SU-DHL-6 (cell line): ENCODE data around the gene BAG3.
A peak's percentile ranks its signal among the peaks of the same experiment; 100 is the strongest.
"Not testable (repeated sequence)": the region's sequence is repeated elsewhere in the genome, so short reads cannot be mapped to it uniquely, and the experiment has no call there.

ENCODE experiments used
- H2AFZ ChIP-seq: fragments of 200-600 bp; sonication (generic); 2 replicates; pipeline ENCODE4 v1.6.1; 2014; ENCODE audit warnings: low read depth, mild to moderate bottlenecking, moderate library complexity, mixed read lengths, antibody characterized with exemption, low read length; ENCODE audit not compliant: severe bottlenecking
- H3F3A ChIP-seq: fragments of 200-600 bp; shearing (Covaris generic); 2 replicates; pipeline ENCODE4 v1.6.0; 2016; ENCODE audit warnings: antibody characterized with exemption, mild to moderate bottlenecking; ENCODE audit not compliant: insufficient read depth
- H3K27ac ChIP-seq: fragments of 200-600 bp; sonication (generic); 2 replicates; pipeline ENCODE4 v1.5.1; 2016; ENCODE audit warnings: low read depth, mild to moderate bottlenecking, low read length, moderate library complexity, mixed read lengths
- H3K27me3 ChIP-seq: fragments of 200-600 bp; sonication (generic), shearing (Covaris generic); 2 replicates; pipeline ENCODE4 v1.6.0; 2014; ENCODE audit warnings: mild to moderate bottlenecking, low read length
- H3K36me3 ChIP-seq: fragments of 200-600 bp; sonication (generic); 2 replicates; pipeline ENCODE4 v1.6.1; 2014; ENCODE audit warnings: mild to moderate bottlenecking, low read length, mixed read lengths
- H3K4me2 ChIP-seq: fragments of 300-600, 200-600 bp; shearing (Covaris generic), sonication (generic); 2 replicates; pipeline ENCODE4 v1.6.0; 2014; ENCODE audit warnings: low read length, low read depth, mild to moderate bottlenecking; ENCODE audit not compliant: poor library complexity, severe bottlenecking
- H3K4me3 ChIP-seq: fragments of 200-600 bp; sonication (generic); 2 replicates; pipeline ENCODE4 v1.5.1; 2014; ENCODE audit warnings: antibody characterized with exemption, low read length, mild to moderate bottlenecking, mixed read lengths; ENCODE audit not compliant: insufficient read depth, poor library complexity, severe bottlenecking
- H3K79me2 ChIP-seq: fragments of 200-600 bp; sonication (generic); 2 replicates; pipeline ENCODE4 v1.6.1; 2014; ENCODE audit warnings: mild to moderate bottlenecking, low read length, moderate library complexity; ENCODE audit not compliant: insufficient read depth
- H3K9ac ChIP-seq: fragments of 200-600 bp; sonication (generic); 2 replicates; pipeline ENCODE4 v1.7.0; 2014; ENCODE audit warnings: mild to moderate bottlenecking, low read length
- H3K9me2 ChIP-seq: fragments of 200-600 bp; sonication (generic); replicated peaks from 2 replicates; pipeline ENCODE4 v1.6.1; 2014; ENCODE audit warnings: low read length; ENCODE audit not compliant: insufficient read depth
- H3K9me3 ChIP-seq: fragments of 200-600 bp; sonication (generic); 2 replicates; pipeline ENCODE4 v1.6.1; 2014; ENCODE audit warnings: low read length, mixed read lengths; ENCODE audit not compliant: insufficient read depth
- H4K20me1 ChIP-seq: fragments of 200-600 bp; sonication (generic); 2 replicates; pipeline ENCODE4 v1.6.1; 2014; ENCODE audit warnings: low read depth, mild to moderate bottlenecking, antibody characterized with exemption, low read length, moderate library complexity, mixed read lengths
- CTCF ChIP-seq: fragments of 200-600 bp; sonication (generic); IDR thresholded peaks from one replicate; pipeline ENCODE4 v1.5.1; 2017; ENCODE audit warnings: antibody characterized with exemption, mild to moderate bottlenecking, low read length, moderate library complexity; ENCODE audit not compliant: insufficient read depth, poor library complexity, severe bottlenecking
- EZH2phosphoT487 ChIP-seq: fragments of 200-600 bp; sonication (generic), shearing (Covaris generic); conservative IDR thresholded peaks from 2 replicates; pipeline ENCODE4 v1.6.1; 2018; ENCODE audit warnings: mild to moderate bottlenecking, antibody characterized with exemption, low read length, moderate library complexity, mixed read lengths

BAG3 gene

GRCh38 chr10:119706521-119707278, 55.5 kb downstream of the BAG3 start:
- H3K27ac ChIP-seq, result peak overlapping the region; percentile 89
- no peaks in the 10 kb centered on the region; the same call in 1 of the 2 replicates for H3K36me3 ChIP-seq
- no peaks in the 10 kb centered on the region for H4K20me1 ChIP-seq
- no peak overlapping the region for H3K4me2 ChIP-seq
- H3K4me3 ChIP-seq, result no peak overlapping the region
- no peaks in the 10 kb centered on the region for H3K27me3 ChIP-seq
- peaks cover 22% of the 10 kb centered on the region; the same call in 1 of the 2 replicates for H3K9me3 ChIP-seq
- no peak overlapping the region for H3K9ac ChIP-seq
- no peak overlapping the region for H2AFZ ChIP-seq
- no peaks in the 10 kb centered on the region for H3K79me2 ChIP-seq
- no peaks in the 10 kb centered on the region for H3K9me2 ChIP-seq
- H3F3A ChIP-seq, result peaks cover 24% of the 10 kb centered on the region
- no peak for TF ChIP-seq EZH2phosphoT487
- TF ChIP-seq CTCF, result no peak

GRCh38 chr10:119707331-119707730, 56.2 kb downstream of the BAG3 start:
- H3K4me2 ChIP-seq, H3K79me2 ChIP-seq, H3K9ac ChIP-seq, H3K36me3 ChIP-seq, H3K9me2 ChIP-seq, H3K4me3 ChIP-seq, H2AFZ ChIP-seq, H4K20me1 ChIP-seq, H3K27me3 ChIP-seq: not testable (repeated sequence)
- Histone ChIP-seq H3K27ac (peak overlapping the region; percentile 73), H3K9me3 (peaks cover 22% of the 10 kb centered on the region; the same call in 1 of the 2 replicates), H3F3A (peaks cover 22% of the 10 kb centered on the region)

GRCh38 chr10:119710935-119711334, 59.8 kb downstream of the BAG3 start:
- peaks cover 22% of the 10 kb centered on the region; the same call in 1 of the 2 replicates for H3K9me3 ChIP-seq
- not testable (repeated sequence) for H3K79me2 ChIP-seq, H4K20me1 ChIP-seq, H3K27ac ChIP-seq, H3K27me3 ChIP-seq, H3K9ac ChIP-seq, H3F3A ChIP-seq, H3K9me2 ChIP-seq, H3K36me3 ChIP-seq, H2AFZ ChIP-seq, H3K4me2 ChIP-seq, H3K4me3 ChIP-seq

- no peak overlapping the region for H2AFZ ChIP-seq
These were observed 62.7 kb downstream of the BAG3 start for GRCh38 chr10:119713744-119714483.

More at GRCh38 chr10:119713744-119714483, 62.7 kb downstream of the BAG3 start:
- Histone ChIP-seq H3K9me2 (no peaks in the 10 kb centered on the region), H3K9me3 (peaks cover 4% of the 10 kb centered on the region; the same call in 1 of the 2 replicates), H3K27ac (no peak overlapping the region), H3K9ac (no peak overlapping the region), H3F3A (no peaks in the 10 kb centered on the region), H4K20me1 (no peaks in the 10 kb centered on the region), H3K79me2 (no peaks in the 10 kb centered on the region), H3K36me3 (no peaks in the 10 kb centered on the region), H3K4me3 (no peak overlapping the region), H3K4me2 (no peak overlapping the region), H3K27me3 (no peaks in the 10 kb centered on the region)
- TF ChIP-seq CTCF (no peak), EZH2phosphoT487 (no peak)
